K562 (cell line): ENCODE measurements around the gene MTMR3. TPM values are rescaled to one million over a fixed set of nuclear protein-coding genes. Genes with fewer than 3 reads are reported as not detected.
A peak's percentile ranks its signal among the peaks of the same experiment; 100 is the strongest.

Source experiments
- ATAC-seq: fragments of 200-7000 bp; cut with Tn5 transposase; 3 replicates; pipeline ENCODE4 v1.9.1; 2020; ENCODE audit warnings: moderate library complexity
- BruUV-seq: library from RNA; stranded (reverse); fragments of 400-500 nt; replicated peaks from 2 replicates; lab custom pipeline; 2021; lab: Mats Ljungman, UMichigan
- CTCF ChIA-PET: fragments of 300-600 bp; formaldehyde crosslinking; extraction: SDS; loops from one replicate; lab custom pipeline; 2021; ENCODE audit warnings: low intra/inter-chr PET ratio; lab: Yijun Ruan, JAX
- POLR2A ChIA-PET: fragments of 300-600, 350-650 bp; sonication (Branson Sonifier 250); formaldehyde crosslinking; extraction: SDS; loops from one replicate; lab custom pipeline; 2021; ENCODE audit warnings: antibody characterized with exemption, inconsistent platforms; lab: Yijun Ruan, JAX
- DNase-seq, 4 experiments: peaks; one replicate each; pipeline versions ENCODE4 v3.0.0 to v3.0.0-alpha.2; 2011 to 2018; ENCODE audit warnings: low spot score in 3 of 4, mixed read lengths in 3 of 4; ENCODE audit errors: extremely low read depth in 1 of 4
- FAIRE-seq: peaks from 2 replicates; lab custom pipeline; 2011; peaks lifted over from hg19 to GRCh38; lab: Jason Lieb, UNC
- H2AFZ ChIP-seq: 2 replicates; pipeline ENCODE4 v1.6.0; 2011; ENCODE audit warnings: low read depth, low read length, control low read depth, inconsistent platforms
- H3K27ac ChIP-seq: fragments of 200-600 bp; 3 replicates; pipeline ENCODE4 v1.8.0; 2011; ENCODE audit warnings: low read depth, mild to moderate bottlenecking, control low read depth, inconsistent platforms, low read length, moderate library complexity, mixed read lengths; ENCODE audit errors: extremely low read depth
- H3K27me3 ChIP-seq, 2 experiments: fragments of 300-600 bp in 1 of 2; 2 replicates in 1 of 2; 3 replicates in 1 of 2; pipeline versions ENCODE4 v1.6.0 to v1.8.0; 2011; ENCODE audit warnings: inconsistent platforms in 2 of 2, low read length in 2 of 2, mild to moderate bottlenecking in 1 of 2, mixed read lengths in 1 of 2, moderate library complexity in 1 of 2; ENCODE audit not compliant: control insufficient read depth in 2 of 2, insufficient read depth in 2 of 2
- H3K36me3 ChIP-seq: fragments of 300-600 bp; 3 replicates; pipeline ENCODE4 v1.8.0; 2011; ENCODE audit warnings: mild to moderate bottlenecking, low read length, inconsistent platforms; ENCODE audit not compliant: control insufficient read depth, insufficient read depth
- H3K4me1 ChIP-seq, 2 experiments: fragments of 200-600 bp in 1 of 2; replicated peaks in 1 of 2; 2 replicates in 1 of 2; 3 replicates in 1 of 2; pipeline versions ENCODE4 v1.5.1 to v1.8.0; 2011; ENCODE audit warnings: inconsistent platforms in 2 of 2, low read length in 2 of 2, mild to moderate bottlenecking in 1 of 2, mixed read lengths in 1 of 2, moderate library complexity in 1 of 2; ENCODE audit not compliant: control insufficient read depth in 2 of 2, insufficient read depth in 2 of 2
- H3K4me2 ChIP-seq: 2 replicates; pipeline ENCODE4 v1.6.1; 2011; ENCODE audit warnings: low read length, control low read depth, inconsistent platforms, mixed read lengths; ENCODE audit not compliant: insufficient read depth
- H3K4me3 ChIP-seq: fragments of 200-600 bp; sonication (generic), shearing (Covaris generic); 2 replicates; pipeline ENCODE4 v1.5.1; 2016; ENCODE audit warnings: control low read depth, inconsistent platforms
- H3K79me2 ChIP-seq: fragments of 200-600 bp; 3 replicates; pipeline ENCODE4 v1.8.0; 2011; ENCODE audit warnings: low read length, inconsistent platforms; ENCODE audit not compliant: control insufficient read depth, insufficient read depth
- H3K9ac ChIP-seq, 2 experiments: 2 replicates each; pipeline versions ENCODE4 v1.6.0 to v1.6.1; 2011; ENCODE audit warnings: low read depth in 2 of 2, low read length in 2 of 2, control low read depth in 1 of 2, inconsistent platforms in 1 of 2, mild to moderate bottlenecking in 1 of 2, mixed read lengths in 1 of 2; ENCODE audit not compliant: insufficient read depth in 1 of 2
- H3K9me1 ChIP-seq: one replicate; pipeline ENCODE4 v1.6.0; 2011; ENCODE audit warnings: inconsistent platforms, mild to moderate bottlenecking, low read length, moderate library complexity; ENCODE audit not compliant: control insufficient read depth, insufficient read depth
- H3K9me3 ChIP-seq: replicated peaks from 2 replicates; pipeline ENCODE4 v1.5.1; 2011; ENCODE audit warnings: low read depth, low read length, inconsistent platforms; ENCODE audit not compliant: control insufficient read depth, insufficient read depth
- H4K20me1 ChIP-seq: replicated peaks from 2 replicates; pipeline ENCODE4 v1.6.1; 2011; ENCODE audit warnings: low read length, inconsistent platforms, mixed read lengths; ENCODE audit not compliant: control insufficient read depth, insufficient read depth
- DACH1 ChIP-seq: fragments of 450-650 bp; IDR thresholded peaks from 2 replicates; pipeline ENCODE4 v1.6.1; 2018; ENCODE audit not compliant: partially characterized antibody
- FOSL1 ChIP-seq: fragments of 200-800 bp; sonication (Bioruptor generic); conservative IDR thresholded peaks from 2 replicates; pipeline ENCODE4 v1.6.1; 2016; ENCODE audit warnings: missing genetic modification characterization, missing compliant biosample characterization
- GTF2A2 ChIP-seq: IDR thresholded peaks from 2 replicates; pipeline ENCODE4 v1.6.1; 2016; ENCODE audit warnings: mild to moderate bottlenecking, missing genetic modification characterization, missing compliant biosample characterization
- HDAC2 ChIP-seq: fragments of 450-650 bp; IDR thresholded peaks from 2 replicates; pipeline ENCODE4 v1.6.1; 2016; ENCODE audit warnings: mild to moderate bottlenecking
- KDM1A ChIP-seq, 2 experiments: fragments of 450-650 bp; IDR thresholded peaks; 2 replicates each; pipeline ENCODE4 v1.6.1; 2016; ENCODE audit warnings: mild to moderate bottlenecking in 2 of 2
- MAFF ChIP-seq: IDR thresholded peaks from 2 replicates; pipeline ENCODE4 v1.6.1; 2012; ENCODE audit warnings: low read length, improper control_type of control experiment
- MAFK ChIP-seq: IDR thresholded peaks from 2 replicates; pipeline ENCODE4 v1.6.1; 2011; ENCODE audit warnings: low read length, improper control_type of control experiment
- NFE2 ChIP-seq: IDR thresholded peaks from 2 replicates; pipeline ENCODE4 v1.6.1; 2014; ENCODE audit warnings: antibody characterized with exemption, low read depth
- NR1H2 ChIP-seq: sonication (generic); formaldehyde crosslinking; IDR thresholded peaks from 2 replicates; pipeline ENCODE4 v1.4.0; 2020; ENCODE audit warnings: mild to moderate bottlenecking, missing genetic modification reagents
- PHF21A ChIP-seq: fragments of 450-650 bp; IDR thresholded peaks from 2 replicates; pipeline ENCODE4 v1.6.1; 2017; ENCODE audit warnings: low read depth, borderline replicate concordance
- POLR2B ChIP-seq: fragments of 450-650 bp; IDR thresholded peaks from 2 replicates; pipeline ENCODE4 v1.6.1; 2018; ENCODE audit warnings: low read depth; ENCODE audit not compliant: partially characterized antibody
- RCOR1 ChIP-seq, 2 experiments: IDR thresholded peaks; 2 replicates each; pipeline ENCODE4 v1.6.1; 2012; ENCODE audit warnings: low read depth in 2 of 2, low read length in 2 of 2, borderline replicate concordance in 1 of 2, improper control_type of control experiment in 1 of 2
- SMAD1 ChIP-seq: fragments of 150-350 bp; IDR thresholded peaks from 2 replicates; pipeline ENCODE4 v1.6.1; 2014; ENCODE audit warnings: low read length, low read depth; ENCODE audit not compliant: partially characterized antibody
- ZSCAN32 ChIP-seq: fragments of 450-650 bp; formaldehyde crosslinking; IDR thresholded peaks from 2 replicates; pipeline ENCODE4 v1.4.0; 2020; ENCODE audit warnings: mild to moderate bottlenecking, moderate library complexity
- WGBS: fragments of 100-300 bp; shearing (Covaris generic); methylation state at CpG from one replicate; pipeline ENCODE4 v1.1.6; 2016; ENCODE audit warnings: low coverage, mixed read lengths; ENCODE audit not compliant: insufficient coverage; ENCODE audit errors: missing lambda C conversion rate; 5-methylcytosine and 5-hydroxymethylcytosine counted together
- in situ Hi-C: fragments of 300-500 bp; cut with MboI; formaldehyde crosslinking; loops from 4 replicates; pipeline ENCODE4 v1.15.0; 2018; ENCODE audit warnings: inconsistent platforms, mixed read lengths
- intact Hi-C: fragments of 100-400 bp; cut with micrococcal nuclease; formaldehyde crosslinking; loops from 2 replicates; pipeline ENCODE4 v1.14.2; 2022
- polyA plus RNA-seq, 8 experiments: library from polyadenylated mRNA; depleted of rRNA in 4 of 8; stranded (reverse) in 5 of 8; unstranded in 3 of 8; fragments of >200 nt; fragmentation: Nextera tagmentation in 2 of 8; fragmentation: Illumina TruSeq in 1 of 8; extraction: Ambion mirVana in 2 of 8; extraction: Trizol in 1 of 8; gene quantifications; 2 replicates each; pipeline versions ENCODE4 v1.2.1 to v1.2.3, GENCODE V29; 2011 to 2014; ENCODE audit warnings: inconsistent platforms in 1 of 8, missing spikeins in 1 of 8
- total RNA-seq, 7 experiments: library from RNA; depleted of rRNA in 6 of 7; stranded (reverse); fragments of >200 nt in 6 of 7; fragmentation: Illumina TruSeq in 2 of 7; extraction: Trizol in 2 of 7; gene quantifications; 2 replicates each; pipeline versions ENCODE4 v1.2.1 to v1.2.3, GENCODE V29; 2011 to 2021; ENCODE audit warnings: low replicate concordance in 1 of 7
- TF ChIP-seq, protein P1 (sequence below): fragments of 250-450 bp; sonication (Bioruptor Pico); IDR thresholded peaks from 2 replicates; pipeline ENCODE4 v1.8.0; 2021; ENCODE audit warnings: borderline replicate concordance, mild to moderate bottlenecking, moderate library complexity; ENCODE audit not compliant: poor library complexity, severe bottlenecking
- TF ChIP-seq, protein P2 (sequence below): fragments of 250-450 bp; sonication (Bioruptor Pico); IDR thresholded peaks from 2 replicates; pipeline ENCODE4 v1.8.0; 2022; ENCODE audit warnings: inconsistent platforms, mild to moderate bottlenecking, moderate library complexity, borderline replicate concordance
- TF ChIP-seq, protein P3 (sequence below): fragments of 250-450 bp; sonication (Bioruptor Pico); IDR thresholded peaks from 2 replicates; pipeline ENCODE4 v1.5.0; 2022; ENCODE audit warnings: mild to moderate bottlenecking

Gene MTMR3
- total and polyA plus RNA-seq, 9 of the 15 experiments (the other 6 are each of a cell fraction or from before 2014, with no cell fraction given): 1.6 to 13.7 (median 7.9) TPM

DNA sequence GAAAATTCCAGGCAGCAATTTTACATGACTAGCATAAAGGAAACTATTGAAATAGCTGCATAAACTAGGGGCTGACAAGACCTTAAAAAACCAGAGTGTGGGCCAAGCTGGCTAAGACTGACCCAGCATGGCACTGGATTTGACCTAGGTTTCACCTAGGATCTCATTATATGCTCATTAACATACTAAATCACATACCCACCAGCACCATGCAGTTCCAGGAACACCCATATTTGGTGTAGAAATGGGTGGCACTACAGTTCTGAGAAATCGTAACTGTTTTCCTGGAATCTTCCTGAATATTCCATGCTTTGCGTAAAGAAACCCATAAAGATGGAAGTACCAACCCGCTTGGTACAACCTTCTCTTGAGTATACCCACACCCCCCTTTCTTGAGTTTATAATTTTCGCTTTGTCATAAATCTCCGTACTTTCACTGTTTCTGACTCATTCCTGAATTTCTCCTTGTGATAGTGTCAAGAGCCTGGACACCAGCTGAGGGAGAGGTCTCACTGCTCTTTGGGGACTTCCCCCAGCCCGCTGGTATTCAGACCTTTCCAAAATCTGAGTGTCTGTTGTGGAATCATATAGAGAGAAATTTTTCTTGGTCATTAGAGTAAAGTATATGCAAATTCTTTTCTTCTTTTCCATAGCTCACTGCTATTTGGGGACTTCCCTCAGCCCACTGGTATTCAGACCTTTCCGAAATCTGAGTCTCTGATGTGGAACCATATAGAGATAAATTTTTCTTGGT is 55.1 kb downstream of the MTMR3 start:
- DNase-seq (peak in 1 of 4 experiments; percentile 35), ATAC-seq (peak; percentile 50), FAIRE-seq (peak; percentile 15)
- Histone ChIP-seq H3K79me2 (peaks cover 13% of the 10 kb centered on the region; the same call in 2 of the 3 replicates), H3K4me2 (no peak overlapping the region; the same call in 1 of the 2 replicates), H3K9me1 (no peaks in the 10 kb centered on the region), H3K4me1 (peaks cover 0 to 6% of the 10 kb centered on the region in 2 experiments; a peak in 1 of 5 replicates), H3K9ac (no peak overlapping the region), H3K27me3 (no peaks in the 10 kb centered on the region), H3K9me3 (0 out of 2 replicates have a peak, but pooled peaks cover 2% of the 10 kb centered on the region), H4K20me1 (no peaks in the 10 kb centered on the region; the same call in none of the 2 replicates), H3K27ac (no peak overlapping the region), H3K4me3 (no peak overlapping the region), H2AFZ (no peak overlapping the region), H3K36me3 (no peaks in the 10 kb centered on the region)
- no TSS peak for BruUV-seq
- CTCF ChIA-PET: interaction anchor here (0.7 kb wide), 1 partner anchor 13 kb away, joined by 3 read pairs; no protein-coding TSS in a partner anchor
- in situ Hi-C loops (no loop called here), intact Hi-C loops (no loop called here)
- 19% methylated on average over 5 of the region's 7 CpGs for WGBS
- POLR2A ChIA-PET: interaction anchor here (0.6 to 1.5 kb wide), 2 partner anchors 14 to 200 kb away, joined by 3 to 4 read pairs; no protein-coding TSS in a partner anchor
- TF ChIP-seq MAFF: peak; percentile 24; the same call in 1 of the 2 replicates
- TF ChIP-seq GTF2A2 (tag): no peak
- no peak for TF ChIP-seq NR1H2
- TF ChIP-seq, protein P1, sequence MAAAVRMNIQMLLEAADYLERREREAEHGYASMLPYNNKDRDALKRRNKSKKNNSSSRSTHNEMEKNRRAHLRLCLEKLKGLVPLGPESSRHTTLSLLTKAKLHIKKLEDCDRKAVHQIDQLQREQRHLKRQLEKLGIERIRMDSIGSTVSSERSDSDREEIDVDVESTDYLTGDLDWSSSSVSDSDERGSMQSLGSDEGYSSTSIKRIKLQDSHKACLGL: no peak
- TF ChIP-seq RCOR1 (IDR thresholded peaks at IDR 0.05; ENCODE audit: borderline replicate concordance in 1 of 2, low read depth in 2 of 2, low read length in 2 of 2): peak in 1 of 2 experiments; percentile 77; a peak in 2 of 4 replicates
- no peak for TF ChIP-seq ZSCAN32 (CRISPR knock-in tag)
- TF ChIP-seq SMAD1: no peak
- TF ChIP-seq, protein P2, sequence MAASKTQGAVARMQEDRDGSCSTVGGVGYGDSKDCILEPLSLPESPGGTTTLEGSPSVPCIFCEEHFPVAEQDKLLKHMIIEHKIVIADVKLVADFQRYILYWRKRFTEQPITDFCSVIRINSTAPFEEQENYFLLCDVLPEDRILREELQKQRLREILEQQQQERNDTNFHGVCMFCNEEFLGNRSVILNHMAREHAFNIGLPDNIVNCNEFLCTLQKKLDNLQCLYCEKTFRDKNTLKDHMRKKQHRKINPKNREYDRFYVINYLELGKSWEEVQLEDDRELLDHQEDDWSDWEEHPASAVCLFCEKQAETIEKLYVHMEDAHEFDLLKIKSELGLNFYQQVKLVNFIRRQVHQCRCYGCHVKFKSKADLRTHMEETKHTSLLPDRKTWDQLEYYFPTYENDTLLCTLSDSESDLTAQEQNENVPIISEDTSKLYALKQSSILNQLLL (CRISPR knock-in tag): no peak
- peak; percentile 78 for TF ChIP-seq NFE2
- peak; percentile 74 for TF ChIP-seq FOSL1 (tag)
- TF ChIP-seq POLR2B: no peak
- TF ChIP-seq DACH1: no peak
- TF ChIP-seq HDAC2: peak; percentile 51; the same call in 1 of the 2 replicates
- TF ChIP-seq PHF21A: peak; percentile 48; the same call in 1 of the 2 replicates
- peak; percentile 27; the same call in 1 of the 2 replicates for TF ChIP-seq MAFK
- TF ChIP-seq, protein P3, sequence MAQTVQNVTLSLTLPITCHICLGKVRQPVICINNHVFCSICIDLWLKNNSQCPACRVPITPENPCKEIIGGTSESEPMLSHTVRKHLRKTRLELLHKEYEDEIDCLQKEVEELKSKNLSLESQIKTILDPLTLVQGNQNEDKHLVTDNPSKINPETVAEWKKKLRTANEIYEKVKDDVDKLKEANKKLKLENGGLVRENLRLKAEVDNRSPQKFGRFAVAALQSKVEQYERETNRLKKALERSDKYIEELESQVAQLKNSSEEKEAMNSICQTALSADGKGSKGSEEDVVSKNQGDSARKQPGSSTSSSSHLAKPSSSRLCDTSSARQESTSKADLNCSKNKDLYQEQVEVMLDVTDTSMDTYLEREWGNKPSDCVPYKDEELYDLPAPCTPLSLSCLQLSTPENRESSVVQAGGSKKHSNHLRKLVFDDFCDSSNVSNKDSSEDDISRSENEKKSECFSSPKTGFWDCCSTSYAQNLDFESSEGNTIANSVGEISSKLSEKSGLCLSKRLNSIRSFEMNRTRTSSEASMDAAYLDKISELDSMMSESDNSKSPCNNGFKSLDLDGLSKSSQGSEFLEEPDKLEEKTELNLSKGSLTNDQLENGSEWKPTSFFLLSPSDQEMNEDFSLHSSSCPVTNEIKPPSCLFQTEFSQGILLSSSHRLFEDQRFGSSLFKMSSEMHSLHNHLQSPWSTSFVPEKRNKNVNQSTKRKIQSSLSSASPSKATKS (CRISPR knock-in tag): no peak
- peak; percentile 90 for TF ChIP-seq KDM1A (IDR thresholded peaks at IDR 0.05)
